ENCODE measurements around the gene SPAG8.

DNA sequence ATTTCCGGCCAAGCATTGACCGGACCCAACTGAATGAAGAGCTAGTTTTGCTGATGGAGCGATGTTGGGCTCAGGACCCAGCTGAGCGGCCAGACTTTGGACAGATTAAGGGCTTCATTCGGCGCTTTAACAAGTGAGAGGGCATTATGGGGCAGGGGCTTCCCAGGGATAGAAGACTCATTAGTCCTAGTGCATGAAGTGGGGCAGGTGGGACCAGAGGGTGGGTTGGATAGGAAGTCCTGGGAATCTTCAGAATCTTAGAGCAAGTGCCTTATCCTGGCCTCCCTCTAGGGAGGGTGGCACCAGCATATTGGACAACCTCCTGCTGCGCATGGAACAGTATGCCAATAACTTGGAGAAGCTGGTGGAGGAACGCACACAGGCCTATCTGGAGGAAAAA, 6.0 kb downstream of the SPAG8 start:
- TF ChIP-seq EZH2phosphoT487 (IDR thresholded peaks at IDR 0.05; ENCODE audit: low read depth, severe bottlenecking, unreplicated experiment) (no peak), EZH2 (IDR thresholded peaks at IDR 0.05; ENCODE audit: borderline replicate concordance) (no peak), CTCF (IDR thresholded peaks at IDR 0.05; ENCODE audit: poor library complexity) (no peak)
